Vagina (tissue), 2 donors: ENCODE results near the gene TMEM135.

Source experiments
- POLR2A ChIP-seq, 2 donors: fragments of 450-650 bp; IDR thresholded peaks; one replicate each; pipeline ENCODE4 v1.6.1; 2017; ENCODE audit warnings: antibody characterized with exemption in 2 of 2, mild to moderate bottlenecking in 2 of 2, moderate library complexity in 2 of 2
- TF ChIP-seq, protein P1 (sequence below), 3 experiments: fragments of 450-650 bp in 2 of 3; fragments of 200-600 bp in 1 of 3; sonication (generic) in 1 of 3; IDR thresholded peaks; one replicate each; pipeline ENCODE4 v1.5.1; 2017 to 2019; ENCODE audit warnings: antibody characterized with exemption in 3 of 3, mild to moderate bottlenecking in 2 of 3, moderate library complexity in 2 of 3

DNA sequence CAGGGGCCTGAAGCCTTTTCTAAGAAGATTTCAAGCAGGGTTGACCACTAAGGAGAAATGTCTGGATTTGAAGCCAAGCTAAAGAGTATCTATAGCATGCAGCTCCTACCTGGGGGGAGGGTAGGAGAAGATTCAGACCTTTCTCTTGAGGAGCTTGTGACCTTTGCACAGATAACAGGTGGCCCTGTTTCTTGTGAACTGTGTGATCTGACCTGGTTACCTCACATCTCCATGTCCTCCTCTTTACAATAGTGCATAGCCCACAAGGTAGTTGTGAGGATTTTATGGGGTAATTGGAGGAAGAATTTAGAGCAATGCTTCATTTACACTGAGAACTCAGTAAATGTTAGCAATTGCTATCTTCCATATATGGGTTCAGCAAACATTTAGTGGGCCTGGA lies 310.1 kb downstream of the TMEM135 start:
- TF ChIP-seq, protein P1, sequence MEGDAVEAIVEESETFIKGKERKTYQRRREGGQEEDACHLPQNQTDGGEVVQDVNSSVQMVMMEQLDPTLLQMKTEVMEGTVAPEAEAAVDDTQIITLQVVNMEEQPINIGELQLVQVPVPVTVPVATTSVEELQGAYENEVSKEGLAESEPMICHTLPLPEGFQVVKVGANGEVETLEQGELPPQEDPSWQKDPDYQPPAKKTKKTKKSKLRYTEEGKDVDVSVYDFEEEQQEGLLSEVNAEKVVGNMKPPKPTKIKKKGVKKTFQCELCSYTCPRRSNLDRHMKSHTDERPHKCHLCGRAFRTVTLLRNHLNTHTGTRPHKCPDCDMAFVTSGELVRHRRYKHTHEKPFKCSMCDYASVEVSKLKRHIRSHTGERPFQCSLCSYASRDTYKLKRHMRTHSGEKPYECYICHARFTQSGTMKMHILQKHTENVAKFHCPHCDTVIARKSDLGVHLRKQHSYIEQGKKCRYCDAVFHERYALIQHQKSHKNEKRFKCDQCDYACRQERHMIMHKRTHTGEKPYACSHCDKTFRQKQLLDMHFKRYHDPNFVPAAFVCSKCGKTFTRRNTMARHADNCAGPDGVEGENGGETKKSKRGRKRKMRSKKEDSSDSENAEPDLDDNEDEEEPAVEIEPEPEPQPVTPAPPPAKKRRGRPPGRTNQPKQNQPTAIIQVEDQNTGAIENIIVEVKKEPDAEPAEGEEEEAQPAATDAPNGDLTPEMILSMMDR (IDR thresholded peaks at IDR 0.05): no peak
- TF ChIP-seq POLR2A (IDR thresholded peaks at IDR 0.05): no peak
